Left renal pelvis (tissue), 4 donors: ENCODE data around the gene GABPB1. TPM values are rescaled to one million over a fixed set of nuclear protein-coding genes. Genes with fewer than 3 reads are reported as not detected.

Experiments
- DNase-seq, 4 donors: peaks; one replicate each; pipeline ENCODE4 v3.0.0-alpha.2; 2013; ENCODE audit warnings: low read depth in 4 of 4, low spot score in 3 of 4
- polyA plus RNA-seq, 4 donors: library from polyadenylated mRNA; unstranded; fragments of 120-200 nt; gene quantifications; one replicate each; pipeline ENCODE4 v1.2.1, GENCODE V29; 2013; ENCODE audit not compliant: insufficient read length in 4 of 4

Gene GABPB1
- polyA plus RNA-seq, 4 donors = 27.3 to 34.3 (median 31.1) TPM

- no peak for DNase-seq
Measured at GRCh38 chr15:50248994-50249582, 105.9 kb downstream of the GABPB1 start.

- DNase-seq = no peak
Measured at GRCh38 chr15:50247819-50248655, 107.0 kb downstream of the GABPB1 start.

GRCh38 chr15:50246631-50247030 lies 108.4 kb downstream of the GABPB1 start:
- DNase-seq = no peak

GRCh38 chr15:50244959-50245624 lies 109.9 kb downstream of the GABPB1 start:
- DNase-seq = no peak

- DNase-seq = no peak
Measured at GRCh38 chr15:50244153-50244552, 110.8 kb downstream of the GABPB1 start.

GRCh38 chr15:50241684-50242450 lies 113.1 kb downstream of the GABPB1 start:
- DNase-seq = no peak

GRCh38 chr15:50238255-50238654 lies 116.7 kb downstream of the GABPB1 start:
- no peak for DNase-seq

- DNase-seq = no peak
Measured at GRCh38 chr15:50236433-50236832, 118.6 kb downstream of the GABPB1 start.

GRCh38 chr15:50235794-50236193 lies 119.2 kb downstream of the GABPB1 start:
- DNase-seq = no peak

GRCh38 chr15:50234764-50235163 lies 120.2 kb downstream of the GABPB1 start:
- no peak for DNase-seq

- no peak for DNase-seq
Measured at GRCh38 chr15:50233192-50233736, 121.7 kb downstream of the GABPB1 start.

- no peak for DNase-seq
Measured at GRCh38 chr15:50232791-50233190, 122.2 kb downstream of the GABPB1 start.

GRCh38 chr15:50231761-50232160 lies 123.2 kb downstream of the GABPB1 start:
- DNase-seq = no peak

GRCh38 chr15:50229336-50229735 lies 125.7 kb downstream of the GABPB1 start:
- no peak for DNase-seq

GRCh38 chr15:50228866-50229265 lies 126.1 kb downstream of the GABPB1 start:
- no peak for DNase-seq

GRCh38 chr15:50227076-50227475 lies 127.9 kb downstream of the GABPB1 start:
- no peak for DNase-seq

- DNase-seq = no peak
Measured at GRCh38 chr15:50225938-50226337, 129.1 kb downstream of the GABPB1 start.
